GM12878 (cell line): ENCODE measurements around the gene COL4A2. TPM values are rescaled to one million over a fixed set of nuclear protein-coding genes. Genes with fewer than 3 reads are reported as not detected.

Experiments used
- ATAC-seq: fragments of 200-7000 bp; cut with Tn5 transposase; 3 replicates; pipeline ENCODE4 v1.9.1; 2020; ENCODE audit warnings: mild to moderate bottlenecking, moderate library complexity
- BruUV-seq: library from RNA; stranded (reverse); fragments of 400-500 nt; replicated peaks from 2 replicates; lab custom pipeline; 2021; lab: Mats Ljungman, UMichigan
- CTCF ChIA-PET: fragments of 300-600 bp; sonication (Branson Sonifier 250); formaldehyde crosslinking; extraction: SDS; loops from one replicate; lab custom pipeline; 2021; ENCODE audit warnings: inconsistent platforms; lab: Yijun Ruan, JAX
- POLR2A ChIA-PET: fragments of 350-600 bp; formaldehyde crosslinking; extraction: SDS; loops from one replicate; lab custom pipeline; 2021; ENCODE audit warnings: inconsistent platforms; lab: Charles Lee
- RAD21 ChIA-PET: fragments of 300-600 bp; sonication (Branson Sonifier 250); formaldehyde crosslinking; loops from one replicate; lab custom pipeline; 2023; ENCODE audit warnings: antibody characterized with exemption; ENCODE audit not compliant: unreplicated experiment; lab: Charles Lee
- SMC1A ChIA-PET: fragments of 300-600 bp; sonication (Branson Sonifier 250); formaldehyde crosslinking; loops from one replicate; lab custom pipeline; 2023; ENCODE audit not compliant: unreplicated experiment, uncharacterized antibody; lab: Charles Lee
- DNase-seq: peaks from one replicate; pipeline ENCODE4 v3.0.0-alpha.2; 2011; ENCODE audit warnings: low read depth, low spot score
- FAIRE-seq: peaks from 3 replicates; lab custom pipeline; 2011; peaks lifted over from hg19 to GRCh38; lab: Jason Lieb, UNC
- H2AFZ ChIP-seq: 2 replicates; pipeline ENCODE4 v1.6.0; 2011; ENCODE audit warnings: low read depth, low read length, control low read depth; ENCODE audit not compliant: control insufficient read depth
- H3K27ac ChIP-seq: 2 replicates; pipeline ENCODE4 v1.5.1; 2011; ENCODE audit warnings: control low read depth; ENCODE audit not compliant: control insufficient read depth, insufficient read depth
- H3K27me3 ChIP-seq, 2 experiments: replicated peaks in 1 of 2; 2 replicates each; pipeline versions ENCODE4 v1.6.0 to v1.6.1; 2011; ENCODE audit warnings: low read length in 1 of 2; ENCODE audit not compliant: control insufficient read depth in 2 of 2, insufficient read depth in 2 of 2
- H3K36me3 ChIP-seq, 2 experiments: 2 replicates each; pipeline ENCODE4 v1.5.1; 2011; ENCODE audit warnings: low read length in 1 of 2; ENCODE audit not compliant: control insufficient read depth in 2 of 2, insufficient read depth in 2 of 2
- H3K4me1 ChIP-seq: 2 replicates; pipeline ENCODE4 v1.6.1; 2011; ENCODE audit warnings: mild to moderate bottlenecking, low read length, moderate library complexity, mixed read lengths; ENCODE audit not compliant: control insufficient read depth, insufficient read depth
- H3K4me2 ChIP-seq: 2 replicates; pipeline ENCODE4 v1.6.0; 2011; ENCODE audit warnings: control low read depth; ENCODE audit not compliant: control insufficient read depth, insufficient read depth
- H3K4me3 ChIP-seq: fragments of 200-600 bp; sonication (generic); 2 replicates; pipeline ENCODE4 v1.5.1; 2016
- H3K79me2 ChIP-seq: 2 replicates; pipeline ENCODE4 v1.6.0; 2011; ENCODE audit warnings: low read length; ENCODE audit not compliant: control insufficient read depth, insufficient read depth
- H3K9ac ChIP-seq: 2 replicates; pipeline ENCODE4 v1.8.0; 2011; ENCODE audit warnings: low read length, control low read depth, mixed read lengths; ENCODE audit not compliant: control insufficient read depth, insufficient read depth
- H3K9me3 ChIP-seq: replicated peaks from 3 replicates; pipeline ENCODE4 v1.5.1; 2011; ENCODE audit warnings: mild to moderate bottlenecking, low read length; ENCODE audit not compliant: control insufficient read depth, insufficient read depth
- H4K20me1 ChIP-seq: 2 replicates; pipeline ENCODE4 v1.6.0; 2011; ENCODE audit not compliant: control insufficient read depth, insufficient read depth
- ATF3 ChIP-seq: IDR thresholded peaks from 2 replicates; pipeline ENCODE4 v1.6.1; 2011; ENCODE audit warnings: low read depth, mild to moderate bottlenecking, low read length, moderate library complexity, borderline replicate concordance; ENCODE audit errors: extremely low read depth
- BRCA1 ChIP-seq: IDR thresholded peaks from 2 replicates; pipeline ENCODE4 v1.6.1; 2011; ENCODE audit warnings: low read depth, low read length, improper control_type of control experiment
- CHD1 ChIP-seq: IDR thresholded peaks from 2 replicates; pipeline ENCODE4 v1.6.1; 2012; ENCODE audit warnings: low read depth, low read length, improper control_type of control experiment
- DPF2 ChIP-seq: fragments of 450-650 bp; IDR thresholded peaks from 2 replicates; pipeline ENCODE4 v1.6.1; 2017; ENCODE audit warnings: mild to moderate bottlenecking
- NFYB ChIP-seq: IDR thresholded peaks from 2 replicates; pipeline ENCODE4 v1.6.1; 2011; ENCODE audit warnings: low read depth, mild to moderate bottlenecking, low read length, improper control_type of control experiment, moderate library complexity; ENCODE audit not compliant: insufficient read depth
- PAX5 ChIP-seq: IDR thresholded peaks from 2 replicates; pipeline ENCODE4 v1.6.1; 2011; ENCODE audit warnings: low read depth, low read length, borderline replicate concordance
- PML ChIP-seq: IDR thresholded peaks from 2 replicates; pipeline ENCODE4 v1.6.1; 2012; ENCODE audit warnings: low read length, inconsistent platforms
- SP1 ChIP-seq: IDR thresholded peaks from one replicate; pipeline ENCODE4 v1.6.1; 2011; ENCODE audit warnings: low read depth, low read length
- SUZ12 ChIP-seq: fragments of 200-600 bp; sonication (generic); IDR thresholded peaks from one replicate; pipeline ENCODE4 v1.6.1; 2018; ENCODE audit warnings: antibody characterized with exemption, mild to moderate bottlenecking; ENCODE audit not compliant: unreplicated experiment
- ZNF592 ChIP-seq: fragments of 450-650 bp; IDR thresholded peaks from 2 replicates; pipeline ENCODE4 v1.6.1; 2017; ENCODE audit warnings: mild to moderate bottlenecking, moderate library complexity
- WGBS: methylation state at CpG from one replicate; pipeline ENCODE4 v1.1.6; 2016; ENCODE audit warnings: low lambda C conversion rate; ENCODE audit not compliant: insufficient replicate concordance, insufficient coverage; ENCODE audit errors: missing lambda C conversion rate; 5-methylcytosine and 5-hydroxymethylcytosine counted together
- in situ Hi-C: fragments of 300-500 bp; cut with MboI; formaldehyde crosslinking; loops from 9 replicates; pipeline ENCODE4 v1.14.3; 2018; ENCODE audit warnings: mixed read lengths
- intact Hi-C: fragments of 100-400 bp; cut with micrococcal nuclease; formaldehyde crosslinking; loops from one replicate; pipeline ENCODE4 v1.14.2; 2022; ENCODE audit not compliant: unreplicated experiment
- polyA plus RNA-seq, 11 experiments: library from polyadenylated mRNA; depleted of rRNA in 4 of 11; unstranded in 6 of 11; stranded (reverse) in 5 of 11; fragments of >200 nt; fragmentation: Nextera tagmentation in 4 of 11; fragmentation: Illumina TruSeq in 1 of 11; extraction: Ambion mirVana in 4 of 11; extraction: Trizol in 1 of 11; gene quantifications; 1 replicate in 1 of 11; 2 replicates in 10 of 11; pipeline versions ENCODE4 v1.2.1 to v1.2.3, GENCODE V29; 2011 to 2016; ENCODE audit warnings: inconsistent platforms in 2 of 11, missing spikeins in 2 of 11, low read depth in 1 of 11
- total RNA-seq, 4 experiments: library from RNA; depleted of rRNA in 3 of 4; stranded (reverse); fragments of >200 nt in 3 of 4; fragmentation: Illumina TruSeq in 1 of 4; extraction: Trizol in 1 of 4; gene quantifications; 2 replicates each; pipeline versions ENCODE4 v1.2.1 to v1.2.3, GENCODE V29; 2013 to 2021
- TF ChIP-seq, protein P1 (sequence below): fragments of 150-350 bp; IDR thresholded peaks from 2 replicates; pipeline ENCODE4 v1.6.1; 2014; ENCODE audit warnings: mild to moderate bottlenecking, low read depth, low read length

COL4A2 gene
- total and polyA plus RNA-seq, 10 of the 15 experiments (the other 5 are each of a cell fraction or from before 2014, with no cell fraction given), result 0.16 to 1.6 (median 0.62) TPM; not detected in 3

- no peak for FAIRE-seq
- WGBS, result 34% methylated on average over 16 of the region's 16 CpGs
Observed at GRCh38 chr13:110275931-110276552, 31.0 kb upstream of the COL4A2 start.

DNA sequence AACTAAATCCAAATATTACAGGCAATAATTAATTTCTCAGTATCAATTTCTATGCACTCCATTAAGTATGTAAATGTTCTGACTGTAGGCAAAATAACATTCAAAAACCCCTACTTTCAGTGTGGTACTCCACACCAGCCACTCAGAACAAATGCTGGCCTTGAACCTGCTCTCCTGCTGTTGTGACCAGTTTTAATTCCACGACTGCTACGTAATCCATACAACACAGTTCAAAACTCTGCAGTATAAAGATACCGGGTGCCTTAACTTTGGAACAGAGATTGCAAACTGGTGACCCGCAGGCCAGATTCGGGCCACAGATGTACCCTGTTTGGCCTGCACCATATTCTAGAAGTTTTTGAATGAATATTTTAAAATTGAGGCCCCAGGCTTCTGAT is 30.5 kb upstream of the COL4A2 start:
- Histone ChIP-seq H4K20me1 (no peaks in the 10 kb centered on the region), H3K36me3 (no peaks in the 10 kb centered on the region), H3K27me3 (peaks cover 0 to 2% of the 10 kb centered on the region in 2 experiments; a peak in 3 of 4 replicates), H3K4me1 (no peaks in the 10 kb centered on the region), H3K4me2 (no peak overlapping the region), H3K4me3 (no peak overlapping the region), H2AFZ (no peak overlapping the region), H3K9me3 (no peaks in the 10 kb centered on the region), H3K9ac (no peak overlapping the region), H3K27ac (no peak overlapping the region), H3K79me2 (no peaks in the 10 kb centered on the region)
- intact Hi-C loops (no loop called here), in situ Hi-C loops (no loop called here)
- BruUV-seq, result no TSS peak
- ChIA-PET POLR2A (no interaction called here), SMC1A (interaction anchor here (1.4 kb wide), 1 partner anchor 134 kb away, joined by 3 read pairs; no protein-coding TSS in a partner anchor), CTCF (interaction anchor here (0.8 kb wide), 1 partner anchor 53 kb away, joined by 3 read pairs; no protein-coding TSS in a partner anchor), RAD21 (interaction anchor here (1.1 kb wide), 1 partner anchor 106 kb away, joined by 3 read pairs; no protein-coding TSS in a partner anchor)
- DNase-seq, result no peak
- WGBS, result 40% methylated on average over 5 of the region's 5 CpGs
- no peak for ATAC-seq
- no peak for FAIRE-seq
- TF ChIP-seq DPF2, result no peak
- no peak for TF ChIP-seq CHD1
- no peak for TF ChIP-seq PAX5
- no peak for TF ChIP-seq ATF3
- TF ChIP-seq PML, result no peak
- no peak for TF ChIP-seq ZNF592

More at GRCh38 chr13:110275931-110276552, 31.0 kb upstream of the COL4A2 start:
- H3K79me2 ChIP-seq, result no peaks in the 10 kb centered on the region
- intact Hi-C loops (no loop called here), in situ Hi-C loops (no loop called here)
- ChIA-PET SMC1A (interaction anchor here (1.3 to 1.4 kb wide), 2 partner anchors 134 to 146 kb away, joined by 3 read pairs; no protein-coding TSS in a partner anchor), RAD21 (no interaction called here), POLR2A (no interaction called here), CTCF (interaction anchor here (0.9 to 2.0 kb wide), 2 partner anchors 17 to 136 kb away, joined by 3 to 4 read pairs; no protein-coding TSS in a partner anchor)
- no peaks in the 10 kb centered on the region for H3K4me1 ChIP-seq
- H3K4me2 ChIP-seq, result no peak overlapping the region
- no peaks in the 10 kb centered on the region for H3K36me3 ChIP-seq
- ATAC-seq, result no peak
- H3K27me3 ChIP-seq, result peaks cover 0 to 2% of the 10 kb centered on the region in 2 experiments; a peak in 3 of 4 replicates
- no peak overlapping the region for H3K9ac ChIP-seq
- H3K4me3 ChIP-seq, result no peak overlapping the region
- H3K27ac ChIP-seq, result no peak overlapping the region
- no peak overlapping the region for H2AFZ ChIP-seq
- no peak for DNase-seq
- BruUV-seq, result no TSS peak
- no peaks in the 10 kb centered on the region for H4K20me1 ChIP-seq
- no peaks in the 10 kb centered on the region for H3K9me3 ChIP-seq
- TF ChIP-seq BRCA1 (no peak), NFYB (no peak), SUZ12 (no peak), SP1 (no peak)
- TF ChIP-seq, protein P1, sequence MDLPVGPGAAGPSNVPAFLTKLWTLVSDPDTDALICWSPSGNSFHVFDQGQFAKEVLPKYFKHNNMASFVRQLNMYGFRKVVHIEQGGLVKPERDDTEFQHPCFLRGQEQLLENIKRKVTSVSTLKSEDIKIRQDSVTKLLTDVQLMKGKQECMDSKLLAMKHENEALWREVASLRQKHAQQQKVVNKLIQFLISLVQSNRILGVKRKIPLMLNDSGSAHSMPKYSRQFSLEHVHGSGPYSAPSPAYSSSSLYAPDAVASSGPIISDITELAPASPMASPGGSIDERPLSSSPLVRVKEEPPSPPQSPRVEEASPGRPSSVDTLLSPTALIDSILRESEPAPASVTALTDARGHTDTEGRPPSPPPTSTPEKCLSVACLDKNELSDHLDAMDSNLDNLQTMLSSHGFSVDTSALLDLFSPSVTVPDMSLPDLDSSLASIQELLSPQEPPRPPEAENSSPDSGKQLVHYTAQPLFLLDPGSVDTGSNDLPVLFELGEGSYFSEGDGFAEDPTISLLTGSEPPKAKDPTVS, result no peak
